ENCODE measurements around the gene CLCN2.

The CLCN2 gene

GRCh38 chr3:184306341-184306972, 54.9 kb downstream of the CLCN2 start:
- H3K27ac ChIP-seq: no peak overlapping the region
- TF ChIP-seq CTCF (conservative IDR thresholded peaks at IDR 0.05) (no peak), ZFX (IDR thresholded peaks at IDR 0.05) (no peak)

GRCh38 chr3:184305577-184305976, 55.8 kb downstream of the CLCN2 start:
- no peak overlapping the region for H3K27ac ChIP-seq
- TF ChIP-seq CTCF (conservative IDR thresholded peaks at IDR 0.05): no peak; the same call in 1 of the 2 replicates
- no peak for TF ChIP-seq ZFX (IDR thresholded peaks at IDR 0.05)

- no peak overlapping the region for H3K27ac ChIP-seq
- TF ChIP-seq ZFX (IDR thresholded peaks at IDR 0.05) (no peak), CTCF (conservative IDR thresholded peaks at IDR 0.05) (no peak)
Measured at GRCh38 chr3:184300378-184300720, 61.1 kb downstream of the CLCN2 start.

GRCh38 chr3:184299488-184300377, 61.7 kb downstream of the CLCN2 start:
- peak overlapping the region; percentile 86 for H3K27ac ChIP-seq
- TF ChIP-seq CTCF (conservative IDR thresholded peaks at IDR 0.05): no peak
- peak; percentile 81 for TF ChIP-seq ZFX (IDR thresholded peaks at IDR 0.05)

GRCh38 chr3:184298759-184299487, 62.5 kb downstream of the CLCN2 start, which contains the start of gene PSMD2:
Gene PSMD2 (plus strand): TSS chr3:184299241. CDS start chr3:184299267, 26 bp downstream.
- peak within 1 kb of the TSS; percentile 86 for H3K27ac ChIP-seq
- no peak for TF ChIP-seq CTCF (conservative IDR thresholded peaks at IDR 0.05)
- TF ChIP-seq ZFX (IDR thresholded peaks at IDR 0.05): peak; percentile 98

GRCh38 chr3:184296616-184297015, 64.8 kb downstream of the CLCN2 start:
- no peak for TF ChIP-seq ZFX (IDR thresholded peaks at IDR 0.05)
- TF ChIP-seq CTCF (conservative IDR thresholded peaks at IDR 0.05): no peak
- H3K27ac ChIP-seq: no peak overlapping the region
